ENCODE results near the gene CYSTM1.
A peak's percentile ranks its signal among the peaks of the same experiment; 100 is the strongest.
"Not testable (repeated sequence)": the region's sequence is repeated elsewhere in the genome, so short reads cannot be mapped to it uniquely, and the experiment has no call there.

The CYSTM1 gene

GRCh38 chr5:140150201-140150600, 24.8 kb upstream of the CYSTM1 start:
- DNase-seq (ENCODE audit: low read depth in 2 of 2) = no peak

DNA sequence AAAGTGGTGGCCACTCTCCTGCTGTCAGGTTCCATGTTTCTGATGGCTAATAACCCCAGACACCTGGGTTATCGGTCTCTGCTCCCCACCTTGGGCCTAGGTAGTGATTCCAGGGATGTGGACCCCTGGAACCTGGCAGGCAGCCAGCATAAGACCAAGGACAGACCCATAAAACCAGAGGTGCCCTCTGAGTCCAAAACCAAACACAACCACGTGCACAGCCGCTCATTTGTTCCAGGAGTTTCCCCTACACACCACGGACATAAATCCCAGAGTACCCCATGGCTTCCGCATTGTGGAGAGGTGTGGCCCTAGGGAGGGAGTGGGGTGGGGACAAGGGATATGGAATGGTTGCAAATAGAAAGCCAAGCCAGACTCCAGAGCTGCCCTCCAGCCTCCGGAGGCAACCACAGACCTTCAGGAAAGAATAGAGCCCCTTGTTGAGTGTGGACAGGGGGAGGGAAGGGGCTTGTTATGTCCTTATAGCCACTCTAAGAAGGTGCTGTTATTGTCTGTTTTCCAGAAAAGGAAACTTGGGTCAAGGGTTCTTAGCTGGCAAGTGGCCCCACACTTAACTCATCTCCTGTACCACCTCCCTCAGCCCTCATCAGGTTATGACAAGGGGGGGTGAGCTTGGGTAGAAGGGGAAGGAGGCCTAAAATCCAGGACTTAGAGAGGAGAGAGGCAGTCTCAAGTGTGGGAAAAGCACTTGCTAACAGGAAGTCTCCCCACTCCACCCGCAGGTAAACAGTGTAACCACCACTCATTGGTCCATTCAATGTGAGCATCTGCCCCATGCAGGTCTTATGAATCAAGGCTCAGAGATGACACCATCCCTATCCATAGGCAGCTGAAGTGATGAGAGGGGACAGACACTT, 23.6 kb upstream of the CYSTM1 start:
- DNase-seq (ENCODE audit: low read depth in 2 of 2) = no peak

- no peak for DNase-seq (ENCODE audit: low read depth in 2 of 2)
Measured at GRCh38 chr5:140152022-140152999, 22.7 kb upstream of the CYSTM1 start.

- DNase-seq (ENCODE audit: low read depth in 2 of 2) = no peak
Measured at GRCh38 chr5:140153255-140153654, 21.7 kb upstream of the CYSTM1 start.

- no peak for DNase-seq (ENCODE audit: low read depth in 2 of 2)
Measured at GRCh38 chr5:140153905-140154304, 21.1 kb upstream of the CYSTM1 start.

GRCh38 chr5:140154710-140155381, 20.1 kb upstream of the CYSTM1 start:
- not testable (repeated sequence) for DNase-seq (ENCODE audit: low read depth in 2 of 2)

DNA sequence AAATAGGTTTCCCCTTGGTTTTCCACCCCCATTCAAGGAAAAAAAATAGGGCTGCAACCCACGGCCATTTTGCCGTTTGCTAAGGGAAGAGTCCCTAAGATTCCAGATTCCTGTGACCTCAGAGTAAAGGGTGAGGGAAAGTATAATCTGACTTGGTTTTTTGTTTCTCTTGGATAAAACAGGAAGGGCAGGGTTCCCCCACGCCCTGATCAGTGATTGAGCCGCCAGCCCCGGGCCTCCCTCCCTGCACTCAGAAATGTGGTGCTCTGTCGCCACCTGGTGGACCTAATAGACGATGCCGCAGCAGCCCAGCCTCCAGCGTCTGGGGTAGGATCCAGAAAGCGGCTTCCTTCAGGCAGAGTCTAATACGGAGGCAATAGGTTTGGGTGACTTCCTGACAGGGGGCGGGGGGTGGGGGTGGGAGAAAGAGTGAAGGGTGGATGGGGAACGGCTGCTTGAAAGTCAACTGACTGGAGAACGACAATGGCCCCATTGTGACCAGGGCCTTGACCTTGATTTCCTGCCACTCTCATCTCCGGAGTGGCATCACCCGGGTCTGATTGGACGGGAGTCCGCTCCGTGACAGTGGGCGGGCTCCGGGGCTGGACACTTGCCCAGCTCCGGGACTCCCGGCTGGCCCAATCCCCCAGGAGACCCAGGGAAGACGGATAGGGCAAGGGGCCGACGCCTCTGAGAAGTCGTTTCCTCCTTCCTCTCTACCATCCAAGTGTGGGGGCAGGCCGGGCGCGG, 17.8 kb upstream of the CYSTM1 start:
- DNase-seq (ENCODE audit: low read depth in 2 of 2) = peak; percentile 78 to 88

DNA sequence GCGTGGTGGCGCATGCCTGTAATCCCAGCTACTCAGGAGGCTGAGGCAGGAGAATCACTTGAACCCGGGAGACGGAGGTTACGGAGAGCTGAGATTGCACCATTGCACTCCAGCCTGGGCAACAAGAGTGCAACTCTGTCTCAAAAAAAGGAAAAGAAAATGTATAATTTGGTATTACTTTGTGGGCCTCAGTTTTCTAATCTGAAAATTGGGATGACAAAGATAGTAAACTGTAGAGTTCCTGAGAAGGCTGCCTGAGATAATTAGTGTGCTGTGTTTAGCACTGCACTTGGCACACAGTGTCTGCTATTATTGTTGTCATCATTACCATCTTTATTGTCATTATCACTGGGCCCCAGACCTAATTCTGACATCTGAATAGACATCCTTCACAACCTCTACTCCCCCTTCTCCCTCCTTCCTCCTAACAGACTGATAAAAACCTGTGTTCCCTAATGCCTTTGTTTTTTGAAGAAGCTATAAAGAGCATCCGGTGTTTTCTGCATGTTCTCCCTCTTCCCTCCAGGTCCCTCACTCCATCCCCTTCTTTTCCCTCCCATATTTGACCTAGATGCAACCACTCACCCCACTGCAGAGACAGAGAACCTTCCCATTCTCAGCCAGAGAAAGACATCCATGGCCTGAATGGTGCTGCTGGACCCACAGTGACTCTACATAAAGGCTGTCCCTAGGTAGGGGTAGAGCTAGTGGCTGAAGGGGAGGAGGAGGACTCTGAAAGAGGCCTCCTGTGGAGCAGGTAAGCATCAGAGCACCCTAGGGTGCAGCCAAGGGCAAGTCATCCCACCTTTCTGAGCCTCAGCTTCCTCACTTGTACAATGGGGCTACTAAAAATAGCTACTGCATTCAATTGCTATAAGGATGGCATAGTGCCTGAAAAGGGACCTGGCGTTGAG, 15.7 kb upstream of the CYSTM1 start:
- DNase-seq (ENCODE audit: low read depth in 2 of 2) = no peak

GRCh38 chr5:140162275-140162674, 12.7 kb upstream of the CYSTM1 start:
- no peak for DNase-seq (ENCODE audit: low read depth in 2 of 2)

- DNase-seq (ENCODE audit: low read depth in 2 of 2) = no peak
Measured at GRCh38 chr5:140162781-140163180, 12.2 kb upstream of the CYSTM1 start.

DNA sequence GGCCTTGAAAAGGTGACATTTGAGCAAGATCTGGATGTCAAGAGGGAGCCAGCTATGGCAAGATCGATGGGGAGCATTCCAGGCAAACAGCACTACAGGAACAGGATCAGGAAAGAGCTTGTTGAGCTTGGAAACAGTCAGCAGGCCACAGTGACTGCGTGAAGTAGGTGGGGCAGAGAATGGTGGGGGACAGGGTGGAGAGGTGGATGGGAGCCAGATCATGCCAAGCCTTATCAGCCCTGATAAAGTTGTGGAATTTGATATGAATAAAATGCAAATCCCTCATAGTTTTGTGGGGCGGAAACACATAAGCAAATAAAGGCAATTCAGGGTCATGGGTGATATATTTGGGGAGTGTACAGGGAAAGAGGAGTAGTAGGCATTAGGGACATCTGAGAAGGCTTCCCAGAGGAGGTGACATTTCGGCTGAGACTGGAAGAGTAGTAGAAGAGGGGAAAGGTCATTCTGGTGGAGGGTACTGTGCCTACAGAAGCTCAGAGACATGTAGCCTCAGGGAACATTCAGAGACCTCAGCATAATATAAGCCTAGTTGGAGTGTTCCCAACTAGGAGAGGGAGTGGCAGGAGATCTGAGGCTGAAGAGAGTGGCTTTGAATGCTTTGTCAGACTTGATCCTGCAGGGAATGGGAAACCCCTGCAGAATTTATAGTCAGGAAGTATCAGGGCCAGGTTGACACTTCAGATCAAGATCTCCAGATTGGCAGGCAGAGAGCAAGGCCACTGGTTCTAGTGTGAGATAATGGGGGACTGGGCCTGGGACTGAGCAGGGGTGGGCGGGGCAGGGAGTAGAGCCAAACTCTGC, 9.7 kb upstream of the CYSTM1 start:
- DNase-seq (ENCODE audit: low read depth in 2 of 2) = no peak

GRCh38 chr5:140165923-140166270, 9.1 kb upstream of the CYSTM1 start:
- DNase-seq (ENCODE audit: low read depth in 2 of 2) = no peak

GRCh38 chr5:140166911-140167310, 8.1 kb upstream of the CYSTM1 start:
- no peak for DNase-seq (ENCODE audit: low read depth in 2 of 2)

GRCh38 chr5:140168371-140168770, 6.6 kb upstream of the CYSTM1 start:
- DNase-seq (ENCODE audit: low read depth in 2 of 2) = no peak

DNA sequence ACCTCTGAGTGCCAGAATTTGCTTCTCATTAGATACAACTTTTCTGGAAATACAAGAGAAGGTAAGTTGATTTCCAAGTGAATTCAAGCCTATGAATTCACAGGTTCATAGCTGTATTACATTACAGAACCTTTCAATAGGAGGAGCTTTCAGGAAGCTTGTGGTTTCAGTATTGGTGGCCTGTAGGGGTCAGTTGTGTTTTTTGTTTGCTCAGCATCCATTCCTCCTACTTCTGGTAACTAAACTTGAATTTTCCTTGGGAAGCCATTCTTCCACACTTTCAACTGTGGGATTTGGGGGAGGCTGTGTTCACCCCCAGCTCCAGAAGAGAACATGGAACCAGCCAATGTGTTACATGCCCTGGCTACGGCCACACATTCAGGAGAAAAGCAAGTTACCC, 5.6 kb upstream of the CYSTM1 start:
- DNase-seq (ENCODE audit: low read depth in 2 of 2) = no peak

GRCh38 chr5:140172483-140172882, 2.5 kb upstream of the CYSTM1 start:
- no peak for DNase-seq (ENCODE audit: low read depth in 2 of 2)

- DNase-seq (ENCODE audit: low read depth in 2 of 2) = no peak
Measured at GRCh38 chr5:140174014-140174413, 974 bp upstream of the CYSTM1 start.

DNA sequence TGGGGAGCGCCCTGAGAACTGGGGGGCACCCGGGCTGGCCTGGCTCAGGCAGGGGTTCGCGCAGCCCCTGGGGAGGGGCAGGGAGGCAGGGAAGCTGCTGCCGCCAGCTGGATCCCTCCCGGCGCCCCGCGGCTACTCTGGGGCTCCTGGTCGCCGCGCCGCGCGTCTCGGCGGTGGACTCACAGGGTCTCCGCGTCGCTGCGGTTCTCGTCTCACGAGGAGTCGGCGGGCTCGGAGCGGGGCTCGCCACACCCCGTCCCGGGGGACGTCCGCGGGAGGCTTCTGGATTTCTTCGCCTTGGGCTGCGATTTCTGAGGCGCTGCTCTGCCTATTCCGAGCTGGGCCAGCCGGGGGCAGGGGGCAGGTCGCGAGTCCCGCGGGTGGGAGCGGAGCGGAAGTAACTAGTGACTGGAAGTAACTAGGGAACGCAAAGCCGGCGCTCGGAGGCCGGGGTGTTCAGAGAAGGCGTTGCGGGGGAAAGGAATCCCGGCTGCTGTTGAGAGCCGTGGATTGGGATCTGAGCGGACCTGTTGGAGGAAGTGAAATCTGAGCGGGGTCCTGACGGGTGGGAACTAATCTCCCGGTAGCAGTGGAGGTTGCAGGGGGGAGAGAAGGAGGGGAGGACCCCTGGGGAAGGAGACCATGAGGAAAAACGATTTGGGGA, 511 bp downstream of the CYSTM1 start:
- DNase-seq (ENCODE audit: low read depth in 2 of 2) = peak; percentile 24 to 56

GRCh38 chr5:140176031-140176387, 1.0 kb downstream of the CYSTM1 start:
- no peak for DNase-seq (ENCODE audit: low read depth in 2 of 2)

Data from stimulated activated CD4-positive, alpha-beta T cell treated with anti-CD3 and anti-CD28 coated beads, Interleukin-12 subunit alpha, Interleukin-12 subunit beta, amount 100 ng/mL, for 24 hours (primary cell).